ENCODE measurements around the gene PPP6R1. TPM values are rescaled to one million over a fixed set of nuclear protein-coding genes. Genes with fewer than 3 reads are reported as not detected.
A peak's percentile ranks its signal among the peaks of the same experiment; 100 is the strongest.

The PPP6R1 gene
- total and polyA plus RNA-seq, 7 experiments from 2014 or later = 39.3 to 223 (median 156) TPM

DNA sequence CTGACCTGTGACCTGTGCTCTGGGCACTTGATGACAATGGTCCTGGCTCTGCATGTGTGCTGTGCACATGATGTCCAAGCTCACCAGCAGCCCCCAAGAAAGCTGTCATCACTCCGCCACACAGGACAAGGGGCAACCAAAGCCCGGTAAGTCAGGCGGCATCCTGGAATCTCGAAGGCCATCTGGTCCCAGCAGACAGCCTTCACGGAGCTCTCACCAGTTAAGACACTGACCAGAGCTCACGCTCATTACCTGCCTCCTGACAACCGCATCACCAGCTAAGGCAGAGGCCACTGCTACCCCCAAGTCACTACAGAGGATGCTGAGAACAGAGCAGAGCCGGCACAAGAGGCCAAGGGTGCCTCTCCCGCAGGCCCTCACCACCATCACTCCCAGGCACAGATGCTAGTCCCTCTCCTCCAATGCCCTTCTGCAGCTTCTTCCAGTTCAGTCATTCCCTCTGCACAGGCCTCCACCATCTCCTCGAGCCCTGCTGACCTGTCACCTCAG is 10.6 kb downstream of the PPP6R1 start:
- ChIA-PET POLR2A (interaction anchor here (1.4 kb wide), 1 partner anchor 9 kb away, joined by 3 read pairs; no protein-coding TSS in a partner anchor), CTCF (interaction anchor here (0.6 kb wide), 1 partner anchor 9 kb away, joined by 3 read pairs; no protein-coding TSS in a partner anchor)
- Mint-ChIP-seq H3K36me3 (peaks cover 0 to 29% (median 7%) of the 10 kb centered on the region in 5 donors), H3K27ac (peak overlapping the region in 2 of 9 donors; percentile 11 to 57), H3K27me3 (no peaks in the 10 kb centered on the region), H3K9me3 (peaks cover 0 to 1% (median 0%) of the 10 kb centered on the region in 11 donors), H3K4me3 (peak overlapping the region in 3 of 10 donors; percentile 33 to 98 (median 61)), H3K4me1 (peaks cover 24 to 51% (median 38%) of the 10 kb centered on the region in 7 donors)
- no peak for DNase-seq
- Histone ChIP-seq H3K27ac (ENCODE audit: low read depth, low read length) (no peak overlapping the region), H3K4me1 (ENCODE audit: control insufficient read depth in 2 of 2, insufficient read depth in 2 of 2, low read length in 2 of 2) (peaks cover 43 to 55% of the 10 kb centered on the region in 2 donors), H3K36me3 (ENCODE audit: control insufficient read depth in 2 of 3, insufficient read depth in 3 of 3, low read length in 3 of 3) (peaks cover 17 to 69% (median 24%) of the 10 kb centered on the region in 3 experiments), H3K27me3 (ENCODE audit: control insufficient read depth in 2 of 2, insufficient read depth in 2 of 2, low read length in 2 of 2) (no peaks in the 10 kb centered on the region), H3K4me3 (ENCODE audit: low read length) (no peak overlapping the region), H3K9me3 (ENCODE audit: control insufficient read depth in 2 of 3, low read length in 3 of 3) (no peaks in the 10 kb centered on the region)
- no peak for ATAC-seq
- intact Hi-C loops (cut with micrococcal nuclease) = no loop called here

DNA sequence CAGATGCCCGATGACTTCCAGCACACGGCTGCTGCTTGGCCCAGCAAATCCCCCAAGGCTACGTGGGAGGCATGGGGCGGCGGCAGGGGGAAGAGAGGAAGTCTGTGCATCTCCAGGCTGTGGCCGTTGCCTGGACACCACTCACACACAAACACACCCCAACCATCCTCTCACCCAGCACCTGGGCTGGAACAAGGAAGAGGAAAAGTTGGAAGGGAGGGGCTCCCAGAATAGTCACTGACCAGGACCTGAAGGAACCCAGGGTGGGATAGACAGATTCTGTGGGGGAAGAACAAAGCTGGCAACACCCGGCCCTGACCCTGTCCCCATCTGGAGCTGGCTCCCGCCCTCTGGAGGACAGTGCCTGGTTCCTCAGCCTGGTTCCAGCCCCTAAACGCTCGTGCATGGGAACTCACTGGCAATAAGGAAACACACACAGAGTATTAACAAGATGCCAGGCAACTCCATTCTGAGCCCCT is 11.2 kb downstream of the PPP6R1 start:
- H3K4me1 ChIP-seq (ENCODE audit: control insufficient read depth in 2 of 2, insufficient read depth in 2 of 2, low read length in 2 of 2) = peaks cover 38 to 50% of the 10 kb centered on the region in 2 donors
- peaks cover 0 to 1% (median 0%) of the 10 kb centered on the region in 11 donors for H3K9me3 Mint-ChIP-seq
- no peak overlapping the region for H3K4me3 ChIP-seq (ENCODE audit: low read length)
- peak overlapping the region in 1 of 10 donors; percentile 31 for H3K4me3 Mint-ChIP-seq
- no peak overlapping the region for H3K27ac ChIP-seq (ENCODE audit: low read depth, low read length)
- H3K27me3 ChIP-seq (ENCODE audit: control insufficient read depth in 2 of 2, insufficient read depth in 2 of 2, low read length in 2 of 2) = no peaks in the 10 kb centered on the region
- CTCF ChIA-PET = interaction anchor here (0.6 kb wide), 1 partner anchor 9 kb away, joined by 3 read pairs; no protein-coding TSS in a partner anchor
- intact Hi-C loops (cut with micrococcal nuclease) = no loop called here
- no peak for ATAC-seq
- POLR2A ChIA-PET = interaction anchor here (1.4 kb wide), 1 partner anchor 9 kb away, joined by 3 read pairs; no protein-coding TSS in a partner anchor
- no peaks in the 10 kb centered on the region for H3K27me3 Mint-ChIP-seq
- no peak for DNase-seq
- H3K4me1 Mint-ChIP-seq = peaks cover 23 to 47% (median 35%) of the 10 kb centered on the region in 7 donors
- H3K36me3 Mint-ChIP-seq = peaks cover 3 to 32% (median 10%) of the 10 kb centered on the region in 5 donors
- H3K9me3 ChIP-seq (ENCODE audit: control insufficient read depth in 2 of 3, low read length in 3 of 3) = no peaks in the 10 kb centered on the region
- no peak overlapping the region for H3K27ac Mint-ChIP-seq
- peaks cover 17 to 74% (median 24%) of the 10 kb centered on the region in 3 experiments for H3K36me3 ChIP-seq (ENCODE audit: control insufficient read depth in 2 of 3, insufficient read depth in 3 of 3, low read length in 3 of 3)

DNA sequence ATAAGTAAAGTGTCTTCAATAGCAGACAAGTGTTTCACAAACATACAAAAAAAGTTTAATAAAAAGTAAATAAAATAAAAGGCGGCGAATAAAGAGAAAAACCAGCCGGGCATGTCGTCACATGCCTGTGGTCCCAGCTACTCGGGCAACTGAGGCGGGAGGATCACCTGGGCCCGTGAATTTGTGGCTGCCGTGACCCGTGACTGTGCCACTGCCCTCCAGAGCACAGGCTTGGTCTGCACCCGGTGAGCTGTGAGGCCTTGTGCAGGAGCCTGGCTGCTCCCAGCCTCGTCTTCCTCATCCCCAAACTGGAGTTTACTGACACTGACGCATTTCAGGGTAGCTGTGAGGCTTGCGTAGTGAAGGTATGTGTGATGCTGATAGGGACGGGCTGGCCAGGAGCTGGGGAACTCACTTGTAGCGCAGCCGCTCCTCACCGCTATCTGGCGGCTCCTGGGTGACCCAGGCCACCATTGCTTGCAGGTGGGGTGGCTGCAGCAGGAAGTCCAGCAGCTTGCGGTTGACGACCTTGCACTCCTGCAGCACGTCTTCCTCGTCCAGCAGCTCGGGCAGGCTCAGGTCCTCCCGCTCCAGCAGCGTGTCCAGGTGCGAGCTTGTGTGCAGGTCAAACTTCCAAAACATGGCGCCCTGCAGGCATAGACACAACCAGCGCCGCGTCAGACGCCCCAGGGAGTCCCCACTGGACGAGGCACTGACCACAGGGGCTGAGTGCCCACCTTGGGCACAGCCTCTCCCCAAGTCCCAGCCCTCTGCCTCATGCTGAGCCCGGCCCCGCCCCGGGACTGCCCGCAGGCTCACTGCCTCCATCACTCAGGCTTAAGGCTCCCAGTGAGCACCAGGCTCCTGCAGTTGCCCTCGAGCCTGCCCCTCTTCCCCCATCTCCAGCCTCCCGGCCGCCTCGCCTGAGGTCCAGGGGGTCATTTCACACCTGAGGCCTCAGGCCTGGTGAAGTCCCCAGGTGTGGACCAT is 12.1 kb downstream of the PPP6R1 start:
- Histone ChIP-seq H3K36me3 (ENCODE audit: control insufficient read depth in 2 of 3, insufficient read depth in 3 of 3, low read length in 3 of 3) (peaks cover 17 to 83% (median 29%) of the 10 kb centered on the region in 3 experiments), H3K9me3 (ENCODE audit: control insufficient read depth in 2 of 3, low read length in 3 of 3) (no peaks in the 10 kb centered on the region), H3K27me3 (ENCODE audit: control insufficient read depth in 2 of 2, insufficient read depth in 2 of 2, low read length in 2 of 2) (no peaks in the 10 kb centered on the region), H3K4me3 (ENCODE audit: low read length) (no peak overlapping the region), H3K27ac (ENCODE audit: low read depth, low read length) (no peak overlapping the region), H3K4me1 (ENCODE audit: control insufficient read depth in 2 of 2, insufficient read depth in 2 of 2, low read length in 2 of 2) (peaks cover 29 to 42% of the 10 kb centered on the region in 2 donors)
- peak overlapping the region in 1 of 10 donors; percentile 31 for H3K4me3 Mint-ChIP-seq
- ChIA-PET POLR2A (interaction anchor here (1.0 to 1.6 kb wide), 2 partner anchors 7 to 12 kb away, joined by 3 to 5 read pairs; partner anchors contain the start of gene PPP6R1), CTCF (no interaction called here)
- peaks cover 20 to 39% (median 33%) of the 10 kb centered on the region in 7 donors for H3K4me1 Mint-ChIP-seq
- no peak overlapping the region for H3K27ac Mint-ChIP-seq
- ATAC-seq = no peak
- peaks cover 4 to 33% (median 12%) of the 10 kb centered on the region in 5 donors for H3K36me3 Mint-ChIP-seq
- H3K9me3 Mint-ChIP-seq = peaks cover 0 to 1% (median 0%) of the 10 kb centered on the region in 11 donors
- DNase-seq = no peak
- no peaks in the 10 kb centered on the region for H3K27me3 Mint-ChIP-seq
- intact Hi-C loops (cut with micrococcal nuclease) = no loop called here

DNA sequence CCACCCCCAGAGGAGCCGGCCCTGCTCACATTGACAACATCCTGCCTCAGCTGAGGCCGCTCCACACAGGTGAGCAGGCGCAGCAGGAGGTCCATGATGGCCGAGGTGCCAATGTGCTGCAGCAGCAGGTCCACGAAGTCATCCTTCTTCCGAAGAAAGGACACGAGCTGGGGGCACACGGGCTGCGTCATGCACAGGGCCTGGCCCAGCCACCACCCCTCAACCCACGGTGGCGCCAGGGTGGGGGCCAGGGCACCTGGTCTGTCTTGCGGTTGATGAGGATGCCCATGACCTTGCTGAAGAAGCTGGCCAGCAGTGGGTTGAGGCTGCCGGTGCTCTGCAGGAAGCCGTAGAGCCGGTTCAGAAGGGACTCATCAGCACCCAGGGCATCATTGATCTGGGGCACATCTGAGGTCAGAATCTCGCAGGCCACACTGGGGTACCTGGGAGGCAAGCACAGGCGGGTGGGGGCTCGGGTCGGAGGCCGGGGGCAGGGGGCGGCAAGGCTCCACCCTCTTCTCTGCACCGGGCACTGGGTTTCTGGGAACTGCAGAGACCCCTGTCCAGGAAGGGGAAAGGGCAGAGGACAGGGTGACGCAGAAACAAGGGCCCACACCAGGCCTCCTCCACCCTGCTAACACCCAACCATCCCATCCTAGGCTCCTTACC is 13.4 kb downstream of the PPP6R1 start:
- H3K27ac ChIP-seq (ENCODE audit: low read depth, low read length) = no peak overlapping the region
- Mint-ChIP-seq H3K9me3 (peaks cover 0 to 1% (median 0%) of the 10 kb centered on the region in 11 donors), H3K4me1 (peaks cover 7 to 26% (median 19%) of the 10 kb centered on the region in 7 donors), H3K27ac (no peak overlapping the region), H3K27me3 (no peaks in the 10 kb centered on the region), H3K4me3 (no peak overlapping the region), H3K36me3 (peaks cover 4 to 35% (median 11%) of the 10 kb centered on the region in 5 donors)
- ChIA-PET CTCF (no interaction called here), POLR2A (interaction anchor here (1.6 kb wide), 1 partner anchor 9 kb away, joined by 5 read pairs; no protein-coding TSS in a partner anchor)
- peaks cover 17 to 94% (median 41%) of the 10 kb centered on the region in 3 experiments for H3K36me3 ChIP-seq (ENCODE audit: control insufficient read depth in 2 of 3, insufficient read depth in 3 of 3, low read length in 3 of 3)
- DNase-seq (no peak), ATAC-seq (no peak)
- no peak overlapping the region for H3K4me3 ChIP-seq (ENCODE audit: low read length)
- H3K4me1 ChIP-seq (ENCODE audit: control insufficient read depth in 2 of 2, insufficient read depth in 2 of 2, low read length in 2 of 2) = peaks cover 15 to 28% of the 10 kb centered on the region in 2 donors
- intact Hi-C loops (cut with micrococcal nuclease) = no loop called here
- H3K27me3 ChIP-seq (ENCODE audit: control insufficient read depth in 2 of 2, insufficient read depth in 2 of 2, low read length in 2 of 2) = no peaks in the 10 kb centered on the region
- no peaks in the 10 kb centered on the region for H3K9me3 ChIP-seq (ENCODE audit: control insufficient read depth in 2 of 3, low read length in 3 of 3)

DNA sequence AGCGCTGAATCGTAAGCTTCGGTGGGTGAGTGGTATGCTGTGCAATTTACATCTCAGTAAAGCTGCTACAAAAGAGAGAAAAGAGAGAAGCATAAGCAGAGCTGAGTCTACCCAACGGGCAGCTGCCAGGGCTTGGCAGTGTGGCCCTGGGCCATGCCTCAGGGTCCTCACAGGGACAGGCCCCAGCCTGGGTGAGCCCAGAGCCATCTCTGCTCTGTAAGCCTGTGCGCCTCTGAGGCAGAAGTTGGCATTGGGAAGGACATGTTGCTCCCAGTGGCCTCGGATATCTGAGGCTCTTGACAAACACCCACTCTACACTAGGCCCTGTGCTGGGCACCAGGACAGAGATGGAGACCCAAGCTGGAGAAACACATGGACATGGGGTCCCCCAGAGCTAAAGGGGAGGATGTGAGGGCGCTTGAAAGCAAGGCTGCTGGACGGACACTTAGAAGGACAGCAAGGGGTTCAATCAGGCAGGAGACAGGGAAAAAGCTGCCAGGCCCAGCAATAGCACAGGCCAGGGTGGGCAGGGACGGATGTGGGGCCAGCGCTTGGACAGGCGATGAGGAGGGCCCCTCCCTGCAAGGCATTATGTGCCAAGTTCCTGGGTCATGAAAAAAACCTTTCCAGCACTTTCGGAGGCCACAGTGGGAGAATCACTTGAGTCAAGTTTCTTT is 14.7 kb downstream of the PPP6R1 start:
- Histone ChIP-seq H3K9me3 (ENCODE audit: control insufficient read depth in 2 of 3, low read length in 3 of 3) (no peaks in the 10 kb centered on the region), H3K4me1 (ENCODE audit: control insufficient read depth in 2 of 2, insufficient read depth in 2 of 2, low read length in 2 of 2) (peaks cover 8 to 19% of the 10 kb centered on the region in 2 donors), H3K36me3 (ENCODE audit: control insufficient read depth in 2 of 3, insufficient read depth in 3 of 3, low read length in 3 of 3) (peaks cover 22 to 98% (median 49%) of the 10 kb centered on the region in 3 experiments), H3K27me3 (ENCODE audit: control insufficient read depth in 2 of 2, insufficient read depth in 2 of 2, low read length in 2 of 2) (no peaks in the 10 kb centered on the region), H3K27ac (ENCODE audit: low read depth, low read length) (no peak overlapping the region), H3K4me3 (ENCODE audit: low read length) (no peak overlapping the region)
- no peak overlapping the region for H3K27ac Mint-ChIP-seq
- no peaks in the 10 kb centered on the region for H3K27me3 Mint-ChIP-seq
- no peak for DNase-seq
- peaks cover 4 to 37% (median 12%) of the 10 kb centered on the region in 5 donors for H3K36me3 Mint-ChIP-seq
- no peak overlapping the region for H3K4me3 Mint-ChIP-seq
- POLR2A ChIA-PET = interaction anchor here (0.5 kb wide), 1 partner anchor 389 kb away, joined by 3 read pairs; no protein-coding TSS in a partner anchor
- ATAC-seq = no peak
- intact Hi-C loops (cut with micrococcal nuclease) = no loop called here
- CTCF ChIA-PET = no interaction called here
- peaks cover 0 to 1% (median 0%) of the 10 kb centered on the region in 11 donors for H3K9me3 Mint-ChIP-seq
- peaks cover 7 to 21% (median 16%) of the 10 kb centered on the region in 7 donors for H3K4me1 Mint-ChIP-seq

Measured in naive thymus-derived CD4-positive, alpha-beta T cell (primary cell).